SH-SY5Y (cell line): ENCODE measurements around the gene GLI2.

Experiments used
- GATA2 ChIP-seq: IDR thresholded peaks from 2 replicates; pipeline ENCODE4 v1.6.1; 2011; ENCODE audit warnings: mild to moderate bottlenecking, low read depth, low read length
- GATA3 ChIP-seq: IDR thresholded peaks from 2 replicates; pipeline ENCODE4 v1.6.1; 2011; ENCODE audit warnings: low read depth, mild to moderate bottlenecking, low read length, moderate library complexity

The GLI2 gene

GRCh38 chr2:120749506-120750431, 14.1 kb downstream of the GLI2 start:
- TF ChIP-seq GATA3 (no peak), GATA2 (no peak)

GRCh38 chr2:120750488-120751210, 15.0 kb downstream of the GLI2 start:
- TF ChIP-seq GATA2, result no peak
- TF ChIP-seq GATA3, result no peak

GRCh38 chr2:120751553-120751952, 15.9 kb downstream of the GLI2 start:
- no peak for TF ChIP-seq GATA2
- no peak for TF ChIP-seq GATA3

DNA sequence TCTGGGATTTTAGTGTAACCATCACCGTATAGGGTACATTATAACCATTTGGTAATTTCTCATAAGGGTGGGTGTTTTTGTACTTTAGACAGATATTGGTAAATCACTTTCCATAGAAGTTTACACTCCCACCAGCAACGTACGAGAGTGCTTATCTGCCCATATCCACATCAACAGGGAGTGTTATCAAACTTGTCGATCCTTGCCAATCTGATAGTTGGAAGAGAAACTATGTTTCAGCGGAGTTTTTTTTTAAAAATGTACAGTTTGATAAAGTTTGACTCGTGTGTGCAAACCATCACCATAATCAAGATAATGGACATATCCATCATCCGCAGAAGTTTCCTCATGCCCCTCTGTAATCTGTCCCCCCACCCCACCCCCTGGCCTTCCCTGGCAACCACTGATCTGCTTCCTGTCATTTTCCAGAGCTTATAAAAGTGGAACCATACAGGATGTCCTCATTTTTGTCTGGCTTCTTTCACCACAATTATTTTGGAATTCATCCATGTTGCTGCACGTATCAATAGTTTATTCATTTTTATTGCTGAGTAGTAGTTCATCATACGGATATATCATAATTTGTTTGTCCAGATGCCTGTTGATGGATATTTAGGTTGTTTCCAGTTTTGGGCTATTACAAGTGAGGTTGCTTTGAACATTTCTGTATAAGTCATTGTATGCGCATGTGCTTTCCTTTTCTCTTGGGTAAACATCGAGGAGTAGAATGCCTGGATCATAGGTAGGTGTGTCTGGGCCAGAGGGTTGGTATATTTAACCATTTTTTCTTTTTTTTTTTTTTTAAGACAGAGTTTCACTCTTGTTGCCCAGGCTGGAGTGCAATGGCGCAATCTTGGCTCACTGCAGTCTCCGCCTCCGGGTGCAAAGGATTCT, 18.6 kb downstream of the GLI2 start:
- TF ChIP-seq GATA3 (peak; percentile 77), GATA2 (peak; percentile 63; the same call in 1 of the 2 replicates)

DNA sequence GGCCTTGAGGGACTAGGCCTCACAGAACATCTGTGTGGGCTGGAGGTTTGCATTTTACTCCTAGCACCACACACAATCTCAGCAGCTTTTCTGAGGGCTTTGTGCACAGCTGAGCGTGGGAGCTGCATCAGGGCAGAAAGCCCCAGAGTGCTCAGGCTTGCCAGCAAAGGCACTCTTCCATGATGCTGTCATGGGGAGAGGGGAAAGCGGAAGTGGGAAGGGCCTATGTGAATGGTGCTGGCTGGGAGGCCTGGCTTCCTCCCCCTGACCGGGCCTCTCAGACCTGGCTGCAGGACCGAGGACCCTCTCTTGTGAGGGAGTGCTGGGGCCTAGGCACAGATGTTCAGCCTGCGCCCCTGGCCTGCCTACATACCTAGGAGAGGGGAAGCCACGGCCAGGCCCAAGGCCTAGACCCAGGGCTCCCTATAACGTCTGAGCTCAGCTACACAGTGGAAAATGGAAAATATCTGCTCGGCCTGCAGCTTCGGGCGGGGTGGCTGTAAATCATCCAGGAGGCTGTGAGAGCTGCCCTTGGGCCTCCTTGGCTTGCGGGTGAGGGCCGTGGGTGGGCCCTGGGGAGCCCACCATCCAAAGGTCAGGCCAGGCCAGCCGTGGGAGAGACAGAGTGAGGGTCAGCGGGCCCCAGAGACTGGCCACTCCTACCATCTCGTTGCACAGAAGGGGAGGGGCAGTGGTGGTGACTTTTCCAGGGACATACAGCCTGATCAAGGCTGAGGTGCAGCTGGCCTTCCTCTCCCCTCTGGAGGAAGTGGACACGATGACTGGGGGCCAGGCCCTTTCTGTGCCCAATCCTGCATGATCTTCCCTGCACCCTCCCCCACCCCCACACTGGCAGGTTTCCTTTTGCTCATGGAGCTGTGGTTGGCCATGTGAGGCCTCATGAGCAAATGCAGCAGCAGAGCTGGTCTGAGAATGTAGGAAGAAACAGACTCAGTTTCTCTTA, 22.8 kb downstream of the GLI2 start:
- no peak for TF ChIP-seq GATA3
- TF ChIP-seq GATA2, result no peak

- TF ChIP-seq GATA3 (no peak), GATA2 (no peak)
Observed at GRCh38 chr2:120759543-120760331, 24.1 kb downstream of the GLI2 start.

GRCh38 chr2:120760446-120761135, 24.9 kb downstream of the GLI2 start:
- TF ChIP-seq GATA2 (no peak), GATA3 (no peak)

DNA sequence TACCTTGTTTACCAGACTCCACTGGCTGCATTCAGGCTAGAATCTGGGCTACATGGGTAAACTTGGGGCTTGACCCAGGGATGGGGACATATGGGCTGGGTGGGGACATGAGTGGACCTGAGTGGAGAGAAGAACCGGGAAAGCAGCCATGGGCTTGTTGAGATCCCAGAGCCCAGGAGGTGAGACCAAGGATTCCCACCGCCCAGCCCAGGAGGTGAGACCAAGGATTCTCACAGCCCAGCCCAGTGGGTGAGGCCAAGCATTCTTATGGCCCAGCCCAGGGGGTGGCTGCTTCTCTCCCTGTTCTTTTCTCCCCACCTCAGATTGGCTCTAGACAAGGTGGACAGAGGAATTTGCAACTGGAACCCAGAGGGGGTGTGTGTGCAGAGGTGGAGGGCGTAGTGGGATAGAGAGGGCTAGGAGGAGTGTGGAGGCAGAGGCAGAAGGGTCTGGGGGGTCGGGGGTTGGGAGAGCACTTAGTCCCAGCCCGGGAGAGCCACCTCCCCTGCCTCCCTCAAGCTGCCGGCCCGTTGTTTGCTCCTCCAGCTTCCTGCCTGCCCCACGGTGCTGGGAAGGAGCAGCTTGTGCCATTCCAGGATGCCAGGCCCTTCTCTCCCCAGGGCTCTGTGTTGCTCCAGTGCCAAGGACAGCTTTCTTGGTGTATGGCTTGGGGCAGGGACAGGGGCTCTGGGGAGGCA, 25.6 kb downstream of the GLI2 start:
- no peak for TF ChIP-seq GATA2

DNA sequence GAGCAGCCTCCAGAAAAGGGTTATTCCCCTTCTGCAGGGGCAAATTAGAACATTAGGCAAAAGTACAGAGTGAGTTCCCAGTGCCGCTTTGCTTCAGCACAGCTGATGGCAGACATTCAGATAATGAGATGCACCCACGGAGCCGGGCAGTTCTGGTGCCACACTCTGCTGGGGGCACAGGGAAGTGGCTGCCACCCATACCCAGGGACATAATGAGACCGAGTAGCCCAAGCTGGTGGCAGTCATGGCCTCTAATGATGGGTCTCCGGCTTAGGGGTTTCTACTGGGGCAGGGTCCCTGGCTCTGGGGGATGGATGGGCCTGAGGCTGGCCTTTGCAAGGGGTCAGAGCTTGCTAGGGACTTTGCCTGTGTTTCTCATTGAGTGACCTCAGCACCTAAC, 26.2 kb downstream of the GLI2 start:
- TF ChIP-seq GATA3 (no peak), GATA2 (no peak)

- TF ChIP-seq GATA2, result no peak
- TF ChIP-seq GATA3, result no peak
Observed at GRCh38 chr2:120762341-120763061, 26.8 kb downstream of the GLI2 start.

GRCh38 chr2:120763508-120763907, 27.8 kb downstream of the GLI2 start:
- no peak for TF ChIP-seq GATA2
- TF ChIP-seq GATA3, result no peak
